NCI-H146 (cell line): Measurements from ENCODE around the gene ADGRF4.

Experiments
- DNase-seq: peaks from one replicate; lab custom pipeline; 2025; lab: John Stamatoyannopoulos, UW

Gene ADGRF4

DNA sequence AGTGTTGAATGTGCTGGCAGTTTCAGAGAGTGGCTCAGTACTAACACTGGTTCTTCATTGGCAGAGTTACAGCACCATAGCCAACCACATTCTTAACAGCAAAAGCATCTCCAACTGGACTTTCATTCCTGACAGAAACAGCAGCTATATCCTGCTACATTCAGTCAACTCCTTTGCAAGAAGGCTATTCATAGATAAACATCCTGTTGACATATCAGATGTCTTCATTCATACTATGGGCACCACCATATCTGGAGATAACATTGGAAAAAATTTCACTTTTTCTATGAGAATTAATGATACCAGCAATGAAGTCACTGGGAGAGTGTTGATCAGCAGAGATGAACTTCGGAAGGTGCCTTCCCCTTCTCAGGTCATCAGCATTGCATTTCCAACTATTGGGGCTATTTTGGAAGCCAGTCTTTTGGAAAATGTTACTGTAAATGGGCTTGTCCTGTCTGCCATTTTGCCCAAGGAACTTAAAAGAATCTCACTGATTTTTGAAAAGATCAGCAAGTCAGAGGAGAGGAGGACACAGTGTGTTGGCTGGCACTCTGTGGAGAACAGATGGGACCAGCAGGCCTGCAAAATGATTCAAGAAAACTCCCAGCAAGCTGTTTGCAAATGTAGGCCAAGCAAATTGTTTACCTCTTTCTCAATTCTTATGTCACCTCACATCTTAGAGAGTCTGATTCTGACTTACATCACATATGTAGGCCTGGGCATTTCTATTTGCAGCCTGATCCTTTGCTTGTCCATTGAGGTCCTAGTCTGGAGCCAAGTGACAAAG lies 17.0 kb upstream of the ADGRF4 start:
- DNase-seq, result no peak

DNA sequence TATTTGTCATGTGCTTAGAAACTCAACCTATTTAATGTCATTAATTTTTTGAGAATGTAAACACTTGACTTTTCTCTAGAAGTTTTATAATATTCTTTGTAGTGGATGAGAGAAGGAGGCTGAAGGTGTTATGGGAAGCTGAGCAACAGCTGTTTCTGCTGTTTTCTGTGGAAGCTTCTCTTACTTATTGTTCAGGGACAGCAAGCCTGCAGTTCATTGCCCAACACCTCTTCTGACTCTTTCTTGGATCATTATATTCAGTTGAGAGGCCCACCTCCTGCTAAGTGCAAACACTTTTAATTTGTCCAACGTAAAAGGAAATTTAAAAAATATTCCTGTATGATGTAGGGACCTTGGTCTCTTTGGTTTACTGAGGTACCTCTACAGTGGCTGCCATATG lies 12.0 kb upstream of the ADGRF4 start:
- DNase-seq, result no peak

DNA sequence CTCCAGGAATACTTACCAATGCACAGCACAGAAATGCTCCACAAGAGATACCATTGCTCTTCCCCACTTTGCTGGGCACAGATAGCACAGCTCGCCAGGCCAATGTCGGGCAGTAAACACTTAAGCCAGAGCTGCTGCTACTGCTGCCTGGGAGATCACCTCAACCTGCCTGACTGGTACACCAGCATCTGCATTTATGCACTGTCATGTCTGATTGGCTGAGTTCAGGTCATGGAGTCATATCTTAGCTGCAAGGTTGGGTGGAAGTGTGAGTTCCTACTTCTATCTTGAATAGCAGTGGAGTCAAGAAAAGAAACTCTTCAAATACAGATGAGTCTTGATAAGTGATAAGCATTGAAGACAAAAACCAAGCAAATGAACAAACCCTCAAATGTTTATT lies 10.9 kb upstream of the ADGRF4 start:
- no peak for DNase-seq

DNA sequence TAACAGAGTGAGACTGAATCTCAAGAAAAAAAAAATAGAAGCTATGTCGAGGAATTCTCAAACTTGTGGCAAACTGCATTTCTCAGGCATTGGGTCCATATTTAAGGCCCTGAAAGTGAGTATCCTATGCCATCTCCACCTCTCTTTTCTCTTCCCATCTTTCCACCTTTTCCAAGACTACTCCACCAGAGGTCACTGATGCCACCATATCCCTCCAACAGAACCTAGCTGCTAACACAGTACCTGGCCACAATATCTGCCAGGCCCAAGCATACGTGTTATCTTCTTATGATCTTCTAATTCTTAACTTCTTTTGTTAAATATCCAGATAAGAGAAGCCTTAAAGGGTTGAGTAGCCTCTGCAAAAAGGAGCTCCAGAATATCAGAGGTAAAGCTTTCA lies 8.2 kb upstream of the ADGRF4 start:
- DNase-seq, result peak; percentile 18

DNA sequence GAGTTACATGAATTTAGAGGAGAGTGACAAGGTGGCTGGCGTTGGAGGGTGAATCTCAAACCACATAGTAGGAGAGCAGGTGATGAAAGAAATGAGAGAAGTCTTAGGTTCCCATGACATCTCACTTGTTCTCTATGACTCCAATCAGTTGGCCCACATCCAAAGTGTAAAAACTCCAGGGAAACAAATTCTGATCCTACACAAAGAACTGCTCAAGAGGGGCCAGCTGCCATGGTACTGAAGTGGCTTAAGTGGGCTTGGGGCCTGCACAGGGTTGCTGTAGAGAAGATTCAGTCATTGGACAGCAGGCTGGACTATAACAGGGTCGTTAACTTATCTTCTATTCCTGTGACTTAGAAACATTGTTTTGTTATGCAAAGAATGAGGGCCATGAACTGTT lies 7.6 kb upstream of the ADGRF4 start:
- no peak for DNase-seq

DNA sequence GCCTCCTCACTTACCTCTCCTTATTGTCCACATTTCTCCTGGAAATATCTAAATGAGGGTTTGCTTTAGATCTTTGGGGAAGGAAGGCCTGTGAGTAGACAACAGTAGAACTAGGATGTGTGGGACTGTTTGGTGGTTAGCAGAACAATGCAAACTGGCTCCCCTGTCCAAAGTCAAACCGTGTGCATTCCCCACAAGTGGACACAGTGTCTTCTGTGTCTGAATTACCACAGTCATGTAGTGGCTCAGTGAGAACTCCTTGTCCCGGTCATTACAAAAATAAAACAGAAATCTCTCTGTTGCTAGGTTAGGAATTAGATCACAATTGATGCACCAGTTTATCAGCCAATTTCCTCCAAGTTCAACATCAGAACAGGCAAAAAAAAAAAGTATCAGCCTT lies 455 bp upstream of the ADGRF4 start:
- no peak for DNase-seq

DNA sequence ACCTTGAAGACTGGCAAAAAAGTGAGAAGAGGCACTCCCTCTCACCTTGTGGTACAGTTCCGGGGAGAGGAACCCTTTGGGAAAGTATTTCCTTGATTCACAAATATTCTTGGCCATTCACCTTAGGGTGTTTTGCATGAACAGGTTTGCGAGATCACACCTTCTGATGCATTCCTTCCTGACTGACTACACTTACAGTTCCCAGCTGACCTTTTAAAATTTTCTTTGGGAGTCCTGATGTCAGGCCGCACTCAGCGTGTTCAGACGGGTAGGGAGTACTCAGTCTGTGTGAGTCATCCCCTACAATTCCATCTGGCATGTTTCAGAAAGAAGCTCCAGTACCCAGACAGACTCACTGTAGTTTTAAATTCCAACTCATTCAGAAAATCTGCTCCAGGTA lies 1.7 kb downstream of the ADGRF4 start:
- no peak for DNase-seq

DNA sequence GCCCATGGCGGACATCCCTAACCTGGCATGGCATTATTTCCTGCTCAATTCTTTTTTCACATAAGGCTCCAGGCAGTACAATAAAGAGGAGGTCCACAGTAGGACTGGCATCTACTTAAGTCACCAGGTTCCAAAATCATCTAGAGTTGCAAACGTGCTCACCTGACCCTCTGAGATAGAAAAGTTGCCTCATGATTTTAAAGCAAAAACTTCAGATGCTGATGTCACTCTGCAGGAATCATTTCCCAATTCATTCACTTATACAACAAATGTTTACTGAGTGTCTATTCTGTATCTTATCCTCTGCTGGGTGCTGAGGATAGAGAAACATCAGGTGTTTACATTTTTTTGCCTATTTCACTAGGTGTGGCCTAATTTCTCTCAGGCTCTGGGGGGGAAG lies 2.2 kb downstream of the ADGRF4 start:
- DNase-seq, result no peak

DNA sequence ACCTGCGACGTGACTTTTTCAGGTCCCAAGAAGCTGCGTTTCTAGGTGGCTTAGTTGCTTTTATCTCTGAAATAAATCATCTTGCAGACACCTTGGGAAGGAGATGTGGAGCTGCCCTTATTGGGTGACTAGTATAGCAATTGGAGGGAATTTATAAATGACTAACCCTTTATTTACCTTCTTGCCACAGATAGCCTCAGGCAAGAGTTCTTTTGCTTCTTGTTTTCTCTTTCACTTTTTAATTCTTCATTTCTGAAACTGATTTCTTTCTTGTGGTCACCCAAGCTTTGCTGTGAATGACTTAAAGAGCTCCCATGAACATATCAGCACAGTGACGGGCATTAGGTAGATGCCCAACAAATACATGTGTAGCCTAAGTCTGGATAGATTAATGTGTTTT lies 3.0 kb downstream of the ADGRF4 start:
- peak; percentile 23 for DNase-seq

DNA sequence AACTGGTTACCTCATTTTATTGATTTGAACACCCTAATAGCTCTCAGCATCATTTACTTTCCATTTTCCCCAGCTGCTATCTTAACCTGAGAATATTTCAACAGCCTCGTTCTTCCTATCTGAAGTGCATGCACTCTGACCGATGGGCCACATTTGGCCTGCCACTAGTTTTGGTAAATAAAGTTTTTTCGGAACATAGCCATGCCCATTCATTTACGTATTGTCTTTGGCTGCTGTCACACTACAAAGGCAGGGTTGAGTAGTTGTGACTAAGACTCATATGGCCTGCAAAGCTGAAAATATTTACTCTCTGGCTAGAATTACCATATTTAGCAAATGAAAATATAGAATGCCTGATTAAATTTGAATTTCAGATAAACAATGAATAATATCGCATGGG lies 10.8 kb downstream of the ADGRF4 start:
- no peak for DNase-seq

DNA sequence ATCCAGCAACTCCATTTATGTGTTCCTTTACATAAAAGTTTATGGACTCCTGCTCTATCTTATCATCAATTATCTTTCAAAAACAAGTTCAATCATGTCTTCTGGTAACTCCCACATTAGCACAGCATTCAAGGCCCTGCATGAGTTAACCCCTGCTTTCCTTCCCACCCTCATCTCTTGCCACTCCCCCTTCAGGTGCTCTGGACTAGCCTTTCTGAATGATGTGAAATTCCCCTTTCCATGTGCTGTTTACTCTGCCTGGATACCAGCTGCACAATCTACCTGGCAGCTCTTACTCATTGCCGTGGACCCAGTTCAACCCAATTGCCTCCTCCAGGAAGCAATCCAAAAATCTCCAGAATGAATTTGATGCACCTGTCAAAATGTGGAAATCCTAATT lies 11.9 kb downstream of the ADGRF4 start:
- DNase-seq, result no peak

DNA sequence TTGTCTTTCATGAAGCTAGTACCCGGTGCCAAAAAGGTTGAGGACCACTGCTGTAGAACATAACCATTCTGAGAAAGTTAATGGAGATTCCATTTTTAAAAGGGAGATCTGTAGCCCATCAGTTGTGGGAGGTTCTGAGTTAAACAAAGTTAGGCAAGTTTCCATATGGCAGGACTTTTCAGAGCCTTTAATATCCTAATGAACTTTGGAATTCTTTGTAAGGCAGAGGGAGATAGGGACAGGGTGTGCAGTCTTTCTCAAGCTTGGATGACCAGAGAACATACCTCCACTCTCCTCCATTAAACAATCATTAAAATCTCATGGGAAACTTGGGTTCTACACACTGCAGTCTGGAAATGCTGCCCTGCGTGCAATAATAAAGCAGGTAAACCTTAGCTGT lies 14.8 kb downstream of the ADGRF4 start:
- DNase-seq, result no peak

DNA sequence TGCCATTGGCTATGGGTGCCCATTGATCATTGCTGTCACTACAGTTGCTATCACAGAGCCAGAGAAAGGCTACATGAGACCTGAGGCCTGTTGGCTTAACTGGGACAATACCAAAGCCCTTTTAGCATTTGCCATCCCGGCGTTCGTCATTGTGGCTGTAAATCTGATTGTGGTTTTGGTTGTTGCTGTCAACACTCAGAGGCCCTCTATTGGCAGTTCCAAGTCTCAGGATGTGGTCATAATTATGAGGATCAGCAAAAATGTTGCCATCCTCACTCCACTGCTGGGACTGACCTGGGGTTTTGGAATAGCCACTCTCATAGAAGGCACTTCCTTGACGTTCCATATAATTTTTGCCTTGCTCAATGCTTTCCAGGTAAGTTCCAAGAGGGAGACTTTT lies 16.4 kb downstream of the ADGRF4 start:
- no peak for DNase-seq

DNA sequence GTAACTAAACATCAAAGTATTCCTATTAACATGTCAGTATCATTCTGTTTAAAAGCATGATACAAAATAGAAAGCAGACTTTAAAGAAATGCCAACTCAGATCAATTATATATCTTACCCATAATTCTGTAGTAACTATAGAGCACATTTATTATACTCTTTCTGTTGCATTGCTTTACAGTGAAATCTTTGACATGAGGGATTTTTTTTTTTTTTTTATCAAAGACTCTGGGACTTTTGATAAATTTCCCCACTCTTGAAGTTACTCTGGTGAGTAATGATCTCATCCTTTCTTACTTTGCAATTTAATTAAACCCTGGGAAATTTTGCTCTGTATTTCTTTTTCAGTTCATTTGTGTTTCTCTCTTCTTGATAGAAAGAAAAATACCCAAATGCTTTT lies 17.4 kb downstream of the ADGRF4 start:
- no peak for DNase-seq

DNA sequence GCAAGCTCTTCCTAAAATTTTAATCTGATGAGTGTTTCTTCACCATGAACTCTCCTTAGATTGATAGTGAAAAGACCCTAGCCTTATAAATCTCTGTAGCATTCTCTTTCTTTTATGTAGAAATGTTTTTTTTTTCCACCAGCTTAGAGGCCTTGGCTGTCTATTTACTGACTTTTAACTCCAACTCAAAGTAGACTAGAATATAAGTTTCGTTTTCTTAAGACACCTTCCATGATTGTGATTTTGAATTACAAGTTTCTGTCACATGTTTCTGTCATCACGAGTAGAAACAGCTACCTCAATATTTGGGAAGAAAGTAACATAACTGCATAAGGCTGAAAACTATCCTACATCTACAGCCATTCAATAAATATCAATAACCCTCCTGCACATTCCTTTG lies 17.8 kb downstream of the ADGRF4 start:
- no peak for DNase-seq

DNA sequence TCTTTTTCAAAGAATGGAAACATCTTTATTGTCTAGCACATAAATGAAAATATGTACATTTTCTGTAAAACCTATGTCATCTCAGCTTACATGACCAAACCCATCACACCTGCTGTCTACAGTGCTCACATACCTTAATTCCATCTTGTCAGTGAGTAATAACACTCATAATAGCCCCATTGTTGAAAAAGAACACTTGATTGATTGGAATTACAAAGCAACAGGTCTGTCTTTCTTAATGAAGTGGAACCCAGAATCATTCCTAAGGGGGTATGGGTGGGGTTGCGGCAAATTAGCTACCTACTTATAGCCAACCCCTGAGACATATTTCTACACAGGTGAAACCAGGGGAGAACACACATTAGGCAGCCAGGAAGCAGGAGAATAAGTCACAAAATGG lies 20.2 kb downstream of the ADGRF4 start:
- peak; percentile 27 for DNase-seq

DNA sequence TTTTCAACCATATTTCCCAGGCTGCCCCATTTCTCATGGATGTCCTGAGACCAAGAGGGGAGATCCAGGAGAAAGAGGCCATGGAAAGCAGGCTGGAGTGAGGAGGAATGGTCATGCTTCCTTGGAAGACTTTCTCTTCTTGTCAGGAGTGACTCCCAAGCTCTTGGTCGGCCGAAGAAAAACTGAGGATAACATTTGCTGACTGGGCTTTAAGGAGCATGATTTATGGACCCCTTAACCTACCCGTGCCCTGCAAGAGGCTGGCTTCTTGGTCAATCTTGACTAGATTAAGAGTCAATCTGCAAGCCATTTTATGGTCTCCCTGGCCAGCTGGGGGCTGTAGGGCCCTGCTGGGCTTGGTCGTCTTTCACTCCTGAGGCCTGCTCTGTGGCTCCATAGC lies 22.8 kb downstream of the ADGRF4 start:
- no peak for DNase-seq

DNA sequence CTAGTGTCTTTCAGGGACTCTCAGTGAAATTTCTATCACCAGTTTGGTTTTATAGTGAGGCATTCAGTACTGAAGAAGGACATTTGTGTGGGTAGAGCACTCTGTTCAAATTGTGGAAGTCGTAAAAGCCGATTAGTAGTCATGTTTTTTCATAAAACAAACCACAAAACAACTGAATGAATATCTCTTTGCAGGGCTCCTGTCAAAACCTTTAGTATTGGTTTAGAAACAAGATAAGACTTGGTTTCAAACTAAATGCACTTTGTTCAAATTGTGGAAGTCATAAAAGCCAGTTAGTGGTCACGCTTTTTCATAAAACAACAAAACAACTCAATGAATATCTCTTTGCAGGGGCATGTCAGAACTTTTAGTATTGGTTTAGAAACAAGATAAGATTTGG lies 23.8 kb downstream of the ADGRF4 start:
- DNase-seq, result no peak

DNA sequence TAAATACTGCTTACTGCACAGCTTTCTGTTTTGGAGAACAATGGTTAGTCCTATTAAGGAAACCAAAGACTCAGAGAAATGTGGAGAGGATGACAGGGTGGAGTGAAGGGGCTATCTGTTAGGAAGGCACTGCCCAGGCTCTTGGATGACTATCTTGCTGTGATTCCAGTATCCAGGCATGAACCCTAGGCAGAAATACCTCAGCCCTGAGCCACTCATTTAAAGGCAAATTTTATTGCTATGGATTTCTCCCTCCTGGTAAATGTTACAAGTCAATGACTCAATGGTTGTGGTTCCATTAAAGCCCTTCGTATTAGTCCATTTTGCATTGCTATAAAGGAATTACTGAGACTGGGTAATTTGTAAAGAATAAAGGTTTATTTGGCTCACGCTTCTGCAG lies 25.9 kb downstream of the ADGRF4 start:
- DNase-seq, result no peak

DNA sequence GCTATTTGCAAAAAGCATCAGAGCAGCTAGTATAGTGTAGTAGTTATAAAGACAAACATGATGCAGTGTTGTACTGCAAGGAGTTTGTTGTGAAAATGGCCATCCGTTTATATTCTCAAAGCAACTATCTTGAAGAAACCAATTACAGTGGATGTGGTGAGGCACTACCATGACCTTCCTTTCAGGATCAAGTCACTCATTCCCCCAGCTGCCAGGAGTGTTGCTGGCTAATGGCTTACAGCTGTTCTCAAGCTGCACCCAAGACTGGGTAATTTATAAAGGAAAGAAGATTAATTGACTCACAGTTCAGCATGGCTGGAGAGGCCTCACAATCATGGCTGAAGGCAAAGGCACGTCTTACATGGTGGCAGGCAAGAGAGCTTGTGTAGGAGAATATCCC lies 29.0 kb downstream of the ADGRF4 start:
- no peak for DNase-seq

DNA sequence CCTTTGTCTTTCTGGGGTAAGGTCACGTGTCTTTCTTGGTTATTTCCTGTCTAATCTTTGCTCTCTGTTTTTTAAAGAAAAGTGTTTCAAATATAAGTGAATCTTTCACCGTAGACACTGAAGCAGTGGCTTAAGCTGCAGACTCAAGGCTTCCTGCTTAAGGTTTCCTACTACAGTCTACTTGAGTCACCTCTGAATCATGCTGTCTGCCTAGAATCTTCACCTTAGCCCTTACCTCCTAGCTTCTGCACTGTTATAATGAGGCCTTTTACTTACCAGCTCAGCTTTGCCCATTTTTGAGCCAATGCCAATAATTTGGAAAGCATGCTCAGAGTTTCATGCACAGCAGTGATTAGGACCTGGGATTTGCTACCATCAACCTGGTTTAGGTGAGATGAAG lies 30.6 kb downstream of the ADGRF4 start:
- no peak for DNase-seq

DNA sequence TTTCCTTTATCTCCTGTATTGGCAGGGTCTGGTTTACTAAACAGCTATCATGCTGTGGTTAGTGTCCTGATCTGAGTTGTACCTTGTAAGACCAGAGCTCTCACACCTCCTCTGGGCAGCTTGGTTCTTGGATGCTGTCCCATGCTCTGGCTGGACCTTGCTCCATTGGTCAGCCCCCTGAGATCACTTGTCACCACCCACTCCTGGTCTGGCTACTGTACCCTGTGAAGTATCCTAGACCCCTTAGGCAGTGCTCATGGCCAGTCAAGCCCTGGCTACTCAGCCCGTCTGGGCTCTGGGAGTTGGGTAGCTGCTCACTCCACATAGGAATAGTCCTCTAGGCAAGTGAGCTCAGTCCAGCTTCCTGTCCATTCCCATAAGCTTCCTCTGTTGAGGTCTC lies 31.1 kb downstream of the ADGRF4 start:
- DNase-seq, result no peak

DNA sequence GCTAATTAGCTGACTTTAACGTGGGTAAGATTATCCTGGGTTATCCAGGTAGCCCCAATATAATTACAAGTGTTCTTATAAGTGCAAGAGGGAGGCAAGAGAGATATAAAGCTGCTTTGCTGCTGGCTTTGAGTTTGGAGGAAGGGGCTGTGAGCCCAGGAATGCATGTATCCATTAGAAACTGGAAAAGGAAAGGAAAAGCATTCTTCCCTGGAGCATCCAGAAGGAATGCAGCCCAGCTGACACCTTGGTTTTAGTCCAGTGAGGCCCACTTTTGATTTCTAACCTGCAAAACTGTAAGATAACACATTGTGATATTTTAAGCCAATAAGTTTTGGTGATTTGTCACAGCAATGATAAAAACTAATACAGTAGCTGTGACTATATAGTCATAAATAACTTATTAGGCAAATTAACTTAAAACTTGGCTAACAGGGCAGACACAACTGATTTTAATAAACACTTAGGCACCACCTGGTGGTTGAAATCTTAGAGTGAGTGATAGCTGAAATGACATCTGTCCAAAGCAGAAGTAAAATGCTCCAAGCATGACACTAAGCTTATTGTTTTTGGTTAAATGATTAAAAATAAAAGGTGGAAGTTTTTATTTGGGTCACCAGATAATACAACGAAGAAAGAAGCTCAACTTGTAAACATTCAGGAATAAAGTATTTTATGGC lies 35.6 kb downstream of the ADGRF4 start:
- DNase-seq, result peak; percentile 43
